ENCODE results near the gene FAM237A.

- no peak for TF ChIP-seq POLR2AphosphoS5 (IDR thresholded peaks at IDR 0.05)
- TF ChIP-seq CTCF (IDR thresholded peaks at IDR 0.05; ENCODE audit: poor library complexity, severe bottlenecking) = no peak
Observed at GRCh38 chr2:206615417-206616089, 26.7 kb upstream of the FAM237A start.

All from neural cell (in vitro differentiated cells).